Measurements from ENCODE around the gene CLEC2L.
"Not testable (repeated sequence)": the region's sequence is repeated elsewhere in the genome, so short reads cannot be mapped to it uniquely, and the experiment has no call there.

Gene CLEC2L

GRCh38 chr7:139534966-139535651 is 11.6 kb downstream of the CLEC2L start:
- peaks cover 9% of the 10 kb centered on the region for H3K27me3 Mint-ChIP-seq
- no peak overlapping the region for H3K4me3 Mint-ChIP-seq
- H3K9me3 Mint-ChIP-seq = no peaks in the 10 kb centered on the region
- H3K27ac Mint-ChIP-seq = no peak overlapping the region
- no peaks in the 10 kb centered on the region for H3K4me1 Mint-ChIP-seq
- no peak for ATAC-seq
- no peaks in the 10 kb centered on the region for H3K36me3 Mint-ChIP-seq

GRCh38 chr7:139536152-139536551 is 12.7 kb downstream of the CLEC2L start:
- Mint-ChIP-seq H3K36me3 (no peaks in the 10 kb centered on the region), H3K4me3 (no peak overlapping the region), H3K9me3 (no peaks in the 10 kb centered on the region), H3K4me1 (no peaks in the 10 kb centered on the region), H3K27me3 (peaks cover 5% of the 10 kb centered on the region), H3K27ac (no peak overlapping the region)
- ATAC-seq = no peak

- no peak overlapping the region for H3K4me3 Mint-ChIP-seq
- no peaks in the 10 kb centered on the region for H3K27me3 Mint-ChIP-seq
- no peaks in the 10 kb centered on the region for H3K9me3 Mint-ChIP-seq
- H3K27ac Mint-ChIP-seq = no peak overlapping the region
- H3K4me1 Mint-ChIP-seq = no peaks in the 10 kb centered on the region
- no peaks in the 10 kb centered on the region for H3K36me3 Mint-ChIP-seq
- ATAC-seq = no peak
Observed at GRCh38 chr7:139538881-139539635, 15.6 kb downstream of the CLEC2L start.

- no peak overlapping the region for H3K4me3 Mint-ChIP-seq
- no peaks in the 10 kb centered on the region for H3K4me1 Mint-ChIP-seq
- H3K27ac Mint-ChIP-seq = no peak overlapping the region
- no peaks in the 10 kb centered on the region for H3K36me3 Mint-ChIP-seq
- H3K27me3 Mint-ChIP-seq = no peaks in the 10 kb centered on the region
- no peaks in the 10 kb centered on the region for H3K9me3 Mint-ChIP-seq
- ATAC-seq = no peak
Observed at GRCh38 chr7:139540203-139540602, 16.7 kb downstream of the CLEC2L start.

GRCh38 chr7:139541600-139542307 is 18.3 kb downstream of the CLEC2L start:
- Mint-ChIP-seq H3K27ac (no peak overlapping the region), H3K27me3 (no peaks in the 10 kb centered on the region)

DNA sequence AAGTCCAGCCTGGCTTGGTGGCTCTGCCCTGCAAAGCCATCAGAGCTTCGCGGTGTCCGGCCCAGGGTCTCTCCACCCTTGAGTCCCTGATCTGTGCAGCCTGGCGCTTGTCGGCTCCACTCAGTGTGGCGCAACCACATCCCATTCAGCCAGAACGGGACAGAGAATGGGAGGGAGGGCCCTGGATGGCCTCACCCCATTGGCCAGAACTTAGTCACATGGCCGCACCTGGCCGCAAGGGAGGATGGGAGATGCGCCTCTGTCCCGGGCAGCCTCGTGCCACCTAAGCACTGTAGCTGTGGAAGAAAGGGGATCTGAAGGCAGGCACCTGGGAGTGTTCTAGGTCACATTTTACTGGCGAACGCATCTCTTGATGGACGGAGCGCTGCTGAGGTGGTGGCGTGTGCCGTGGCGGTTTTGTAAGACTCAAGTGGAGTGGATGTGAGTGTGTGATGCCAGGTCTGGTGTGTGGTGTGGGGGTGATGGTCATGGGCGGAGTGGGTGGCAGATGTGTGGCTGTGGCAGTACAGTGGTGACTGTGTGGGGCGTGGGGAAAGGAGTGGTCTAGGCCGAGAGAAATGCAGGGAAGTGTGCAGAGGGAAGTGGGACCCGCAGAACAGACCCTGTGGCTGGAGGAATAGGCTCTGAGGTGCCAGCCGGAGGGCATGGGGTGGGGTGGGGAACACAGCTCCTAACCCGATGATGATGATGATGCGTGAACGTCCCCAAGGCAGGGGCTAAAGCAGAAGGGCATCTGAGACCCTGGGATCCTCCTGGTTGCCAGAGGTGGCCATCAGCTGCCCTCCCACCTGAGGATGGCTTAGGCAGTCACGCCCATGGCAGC is 19.0 kb downstream of the CLEC2L start:
- Mint-ChIP-seq H3K4me3 (no peak overlapping the region), H3K27ac (no peak overlapping the region), H3K4me1 (no peaks in the 10 kb centered on the region), H3K9me3 (no peaks in the 10 kb centered on the region), H3K27me3 (no peaks in the 10 kb centered on the region), H3K36me3 (no peaks in the 10 kb centered on the region)
- no peak for ATAC-seq

More at GRCh38 chr7:139541600-139542307, 18.3 kb downstream of the CLEC2L start:
- H3K4me1 Mint-ChIP-seq = no peaks in the 10 kb centered on the region
- no peak overlapping the region for H3K4me3 Mint-ChIP-seq
- H3K9me3 Mint-ChIP-seq = no peaks in the 10 kb centered on the region
- H3K36me3 Mint-ChIP-seq = no peaks in the 10 kb centered on the region
- ATAC-seq = no peak

DNA sequence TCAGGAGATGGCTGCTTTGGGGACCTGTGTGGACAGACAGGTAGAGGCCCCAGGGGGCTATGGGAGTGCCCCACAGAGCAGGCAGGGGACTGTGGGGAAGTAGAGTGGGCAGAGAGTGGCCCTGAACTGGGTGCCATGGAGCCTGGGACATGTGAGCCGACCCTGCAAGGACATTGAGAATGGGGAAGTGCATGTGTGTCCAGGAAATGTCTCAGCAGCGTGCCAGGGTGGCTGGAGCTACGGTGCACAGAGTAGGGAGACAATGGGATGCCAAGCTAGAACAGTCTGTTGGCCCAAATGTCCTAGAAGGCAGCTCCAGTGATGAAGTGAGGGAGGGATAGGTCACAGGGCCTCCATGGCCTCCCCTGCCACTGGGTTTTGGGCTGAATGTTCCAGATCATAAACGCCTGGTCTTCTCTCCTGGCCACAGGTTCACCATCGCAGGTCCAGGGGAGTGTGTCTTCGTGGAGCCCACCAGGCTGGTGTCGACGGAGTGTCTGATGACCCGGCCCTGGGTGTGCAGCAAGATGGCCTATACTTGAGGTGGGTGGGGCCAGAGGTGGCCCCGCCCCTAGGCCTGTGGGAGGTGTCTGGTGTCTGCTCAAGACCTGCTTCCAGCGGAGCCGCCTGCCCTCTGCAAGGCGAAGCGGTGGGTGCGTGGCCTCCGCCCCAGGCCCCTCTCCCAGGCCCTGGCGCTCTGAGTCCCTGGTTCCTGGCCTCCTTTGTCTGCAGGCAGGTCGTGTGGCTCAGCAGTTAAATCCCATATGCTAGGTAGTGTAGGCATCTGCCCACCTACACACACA is 20.5 kb downstream of the CLEC2L start:
- no peak overlapping the region for H3K4me3 Mint-ChIP-seq
- H3K27me3 Mint-ChIP-seq = no peaks in the 10 kb centered on the region
- no peaks in the 10 kb centered on the region for H3K4me1 Mint-ChIP-seq
- H3K36me3 Mint-ChIP-seq = no peaks in the 10 kb centered on the region
- no peaks in the 10 kb centered on the region for H3K9me3 Mint-ChIP-seq
- no peak overlapping the region for H3K27ac Mint-ChIP-seq
- ATAC-seq = no peak

DNA sequence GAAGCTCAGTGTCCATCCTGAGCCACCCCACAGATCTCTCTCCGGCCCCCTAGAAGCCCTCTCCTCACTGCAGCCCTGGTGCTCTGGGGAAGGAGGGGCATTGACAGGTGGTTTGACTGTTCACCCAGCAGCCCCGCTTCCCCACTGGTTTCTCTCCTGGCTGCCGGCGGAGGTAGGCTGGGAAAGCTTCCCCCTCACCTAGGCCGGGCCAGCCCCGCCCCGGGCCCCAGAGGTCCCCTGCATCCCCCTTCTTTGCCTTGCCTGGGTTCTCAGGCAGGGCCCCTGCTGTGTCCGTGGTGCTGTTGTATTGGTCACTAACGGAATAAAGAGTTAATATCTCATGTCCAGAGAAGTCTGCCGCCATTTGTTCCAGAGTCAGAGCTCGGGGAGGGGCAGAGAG is 21.2 kb downstream of the CLEC2L start:
- no peak for ATAC-seq

GRCh38 chr7:139548302-139549028 is 25.0 kb downstream of the CLEC2L start:
- no peak for ATAC-seq
- no peaks in the 10 kb centered on the region for H3K36me3 Mint-ChIP-seq
- no peaks in the 10 kb centered on the region for H3K4me1 Mint-ChIP-seq
- no peak overlapping the region for H3K4me3 Mint-ChIP-seq
- peaks cover 3% of the 10 kb centered on the region for H3K27me3 Mint-ChIP-seq
- no peaks in the 10 kb centered on the region for H3K9me3 Mint-ChIP-seq
- H3K27ac Mint-ChIP-seq = no peak overlapping the region

More for the DNA sequence above, 21.2 kb downstream of the CLEC2L start:
- Mint-ChIP-seq H3K27ac (no peak overlapping the region), H3K4me3 (no peak overlapping the region), H3K27me3 (no peaks in the 10 kb centered on the region), H3K36me3 (no peaks in the 10 kb centered on the region), H3K4me1 (no peaks in the 10 kb centered on the region), H3K9me3 (no peaks in the 10 kb centered on the region)

DNA sequence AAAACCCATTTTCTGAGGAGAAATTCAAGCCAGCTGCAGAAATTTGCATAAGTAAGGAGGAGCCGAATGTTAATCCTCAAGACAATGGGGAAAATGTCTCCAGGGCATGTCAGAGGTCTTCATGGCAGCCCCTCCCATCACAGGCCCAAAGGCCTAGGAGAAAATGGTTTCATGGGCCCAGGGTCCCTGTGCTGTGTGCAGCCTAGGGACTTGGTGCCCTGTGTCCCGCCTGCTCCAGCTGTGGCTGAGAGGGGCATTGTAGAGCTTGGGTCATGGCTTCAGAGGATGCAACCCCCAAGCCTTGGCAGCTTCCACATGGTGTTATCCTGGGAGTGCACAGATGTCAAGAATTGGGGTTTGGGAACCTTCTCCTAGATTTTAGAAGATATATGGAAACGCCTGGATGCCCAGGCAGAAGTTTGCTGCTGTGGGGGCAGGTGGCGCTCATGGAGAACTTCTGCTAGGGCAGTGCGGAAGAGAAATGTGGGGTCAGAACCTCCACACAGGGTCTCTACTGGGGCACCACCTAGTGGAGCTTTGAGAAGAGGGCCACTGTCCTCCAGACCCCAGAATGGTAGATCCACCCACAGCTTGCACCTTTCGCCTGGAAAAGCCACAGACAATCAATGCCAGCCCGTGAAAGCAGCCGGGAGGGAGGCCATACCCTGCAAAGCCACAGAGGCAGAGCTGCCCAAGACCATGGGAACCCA is 30.7 kb downstream of the CLEC2L start:
- not testable (repeated sequence) for ATAC-seq, H3K36me3 Mint-ChIP-seq, H3K4me1 Mint-ChIP-seq, H3K4me3 Mint-ChIP-seq, H3K9me3 Mint-ChIP-seq, H3K27ac Mint-ChIP-seq
- H3K27me3 Mint-ChIP-seq = peaks cover 29% of the 10 kb centered on the region

GRCh38 chr7:139557857-139558581 is 34.5 kb downstream of the CLEC2L start:
- peaks cover 3% of the 10 kb centered on the region for H3K9me3 Mint-ChIP-seq
- H3K27ac Mint-ChIP-seq = no peak overlapping the region
- H3K4me3 Mint-ChIP-seq = no peak overlapping the region
- H3K4me1 Mint-ChIP-seq = no peaks in the 10 kb centered on the region
- peaks cover 35% of the 10 kb centered on the region for H3K27me3 Mint-ChIP-seq
- ATAC-seq = no peak
- H3K36me3 Mint-ChIP-seq = peaks cover 20% of the 10 kb centered on the region

DNA sequence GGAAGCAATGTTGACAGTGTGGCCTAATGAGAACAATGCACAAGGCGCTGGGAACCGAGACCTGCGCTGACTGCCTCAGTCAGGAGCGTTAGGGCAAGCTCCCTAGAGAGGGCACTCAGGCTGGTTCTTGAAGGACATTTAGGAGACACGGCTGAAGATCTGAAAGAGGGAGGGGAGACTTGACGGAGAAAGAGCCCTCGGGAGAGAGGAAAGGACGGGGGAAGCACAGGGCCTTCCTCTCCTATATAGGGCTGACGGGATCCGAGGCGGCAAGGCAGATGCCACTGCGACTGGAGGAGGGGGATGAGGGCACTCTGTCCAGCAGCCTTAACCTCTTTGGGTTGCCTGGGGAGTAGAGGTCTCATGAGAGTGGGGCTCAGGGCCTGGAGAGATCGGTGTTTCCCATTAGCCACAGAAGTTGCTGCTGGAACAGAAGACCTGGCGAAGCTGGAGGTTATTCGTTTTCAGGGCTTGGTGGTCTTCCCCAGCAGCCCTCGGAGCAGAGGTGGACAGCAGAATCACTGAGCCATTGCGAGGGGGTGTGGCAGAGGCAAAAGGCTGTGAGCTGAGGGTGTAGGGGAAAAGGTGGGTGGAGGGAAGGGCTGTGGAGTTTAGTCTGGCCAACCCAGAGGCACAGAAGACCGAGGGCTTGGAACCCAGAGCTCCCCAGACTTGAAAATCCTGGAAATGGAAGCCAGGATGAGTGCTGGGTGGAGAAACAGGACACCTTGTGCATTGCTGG is 36.0 kb downstream of the CLEC2L start:
- Mint-ChIP-seq H3K4me1 (no peaks in the 10 kb centered on the region), H3K9me3 (peaks cover 3% of the 10 kb centered on the region), H3K36me3 (peaks cover 24% of the 10 kb centered on the region), H3K27me3 (peaks cover 22% of the 10 kb centered on the region), H3K27ac (no peak overlapping the region), H3K4me3 (no peak overlapping the region)
- no peak for ATAC-seq
